T-helper 2 cell treated with Interferon-gamma antibody and Interleukin-4, amounts not matched to agents 5 μg/mL and 100 μg/mL, for 36 hours (primary cell): ENCODE data around the gene ZNG1F.
"Not testable (repeated sequence)": the region's sequence is repeated elsewhere in the genome, so short reads cannot be mapped to it uniquely, and the experiment has no call there.

Experiments used
- DNase-seq: peaks from one replicate; pipeline ENCODE4 v3.0.0; 2021; ENCODE audit warnings: low spot score
- H3K27ac Mint-ChIP-seq: one replicate; pipeline ENCODE4 v1.8.0; 2021; ENCODE audit warnings: mild to moderate bottlenecking, mixed read lengths
- H3K27me3 Mint-ChIP-seq: one replicate; pipeline ENCODE4 v1.8.0; 2021; ENCODE audit warnings: low read depth, mixed read lengths
- H3K36me3 Mint-ChIP-seq: one replicate; pipeline ENCODE4 v1.8.0; 2021; ENCODE audit warnings: low read depth, mixed read lengths
- H3K4me1 Mint-ChIP-seq: one replicate; pipeline ENCODE4 v1.8.0; 2021; ENCODE audit warnings: low read depth, mixed read lengths
- H3K4me3 Mint-ChIP-seq: one replicate; pipeline ENCODE4 v1.8.0; 2022; ENCODE audit warnings: mild to moderate bottlenecking, moderate library complexity, mixed read lengths
- H3K9me3 Mint-ChIP-seq: one replicate; pipeline ENCODE4 v1.8.0; 2021; ENCODE audit warnings: mixed read lengths

Gene ZNG1F

DNA sequence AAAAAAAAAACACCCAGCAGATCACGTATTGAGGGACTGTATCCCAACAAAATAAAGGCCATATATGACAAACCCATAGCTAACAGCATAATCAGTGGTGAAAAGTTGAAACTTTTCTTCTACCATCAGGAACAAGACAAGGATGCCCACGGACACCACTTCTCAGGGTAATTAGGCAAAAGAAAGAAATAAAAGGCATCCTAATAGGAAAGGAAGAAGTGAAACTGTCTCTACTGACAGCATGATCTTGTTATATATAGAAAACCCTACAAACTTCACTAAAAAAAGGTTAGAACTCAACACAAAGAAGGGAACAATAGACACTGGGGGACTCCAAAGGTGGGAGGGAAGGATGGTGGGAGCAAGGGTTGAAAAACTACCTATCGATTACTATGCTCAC lies 102.9 kb downstream of the ZNG1F start:
- peaks cover 23% of the 10 kb centered on the region for H3K27me3 Mint-ChIP-seq
- not testable (repeated sequence) for H3K36me3 Mint-ChIP-seq, DNase-seq, H3K9me3 Mint-ChIP-seq, H3K4me3 Mint-ChIP-seq, H3K27ac Mint-ChIP-seq, H3K4me1 Mint-ChIP-seq

DNA sequence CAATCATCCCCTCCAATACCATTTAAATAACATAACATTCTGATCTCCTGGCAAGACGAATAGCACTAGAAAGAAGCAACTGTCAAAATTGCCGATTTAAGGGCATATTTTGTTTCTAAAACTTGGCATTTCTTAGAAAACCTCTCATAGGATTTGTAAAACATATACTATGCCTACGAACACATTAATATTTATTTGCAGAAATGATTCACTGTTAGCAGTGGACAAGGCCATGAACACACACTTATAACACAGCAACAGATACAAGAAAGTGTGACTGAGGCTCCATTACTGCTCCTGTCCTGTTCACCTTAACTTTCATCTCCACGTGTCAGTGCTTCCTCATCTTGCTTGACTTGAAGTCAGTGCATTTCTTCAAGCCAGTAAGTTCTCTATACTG lies 106.8 kb downstream of the ZNG1F start:
- H3K9me3 Mint-ChIP-seq, H3K4me3 Mint-ChIP-seq, DNase-seq, H3K27ac Mint-ChIP-seq, H3K36me3 Mint-ChIP-seq, H3K4me1 Mint-ChIP-seq: not testable (repeated sequence)
- peaks cover 16% of the 10 kb centered on the region for H3K27me3 Mint-ChIP-seq
